GM06990 (cell line): ENCODE results near the gene CCDC57.

Source experiments
- DNase-seq: peaks from one replicate; pipeline ENCODE4 v3.0.0-alpha.2; 2011; ENCODE audit not compliant: insufficient read length; ENCODE audit errors: extremely low read depth
- H3K27me3 ChIP-seq: replicated peaks from 2 replicates; pipeline ENCODE4 v1.6.0; 2011; ENCODE audit warnings: low read length; ENCODE audit not compliant: control insufficient read depth, insufficient read depth
- H3K36me3 ChIP-seq: 2 replicates; pipeline ENCODE4 v1.5.1; 2011; ENCODE audit warnings: low read length; ENCODE audit not compliant: control insufficient read depth, insufficient read depth
- H3K4me3 ChIP-seq: replicated peaks from 2 replicates; pipeline ENCODE4 v1.5.1; 2011; ENCODE audit warnings: low read depth, mild to moderate bottlenecking, control low read depth, low read length
- CTCF ChIP-seq: IDR thresholded peaks from 2 replicates; pipeline ENCODE4 v1.5.1; 2011; ENCODE audit warnings: low read length, control low read depth, mild to moderate bottlenecking, inconsistent platforms; ENCODE audit not compliant: insufficient read depth, poor library complexity, severe bottlenecking

The CCDC57 gene

GRCh38 chr17:82085031-82085861, 127.4 kb downstream of the CCDC57 start:
- no peak overlapping the region for H3K4me3 ChIP-seq
- no peak for TF ChIP-seq CTCF
- no peaks in the 10 kb centered on the region for H3K27me3 ChIP-seq
- DNase-seq, result peak; percentile 12
- H3K36me3 ChIP-seq, result peaks cover 73% of the 10 kb centered on the region

GRCh38 chr17:82084373-82085030, 128.1 kb downstream of the CCDC57 start:
- Histone ChIP-seq H3K27me3 (no peaks in the 10 kb centered on the region), H3K4me3 (no peak overlapping the region), H3K36me3 (peaks cover 70% of the 10 kb centered on the region)
- no peak for TF ChIP-seq CTCF
- no peak for DNase-seq

- no peaks in the 10 kb centered on the region for H3K27me3 ChIP-seq
- peaks cover 68% of the 10 kb centered on the region for H3K36me3 ChIP-seq
- TF ChIP-seq CTCF, result no peak
- no peak for DNase-seq
- H3K4me3 ChIP-seq, result no peak overlapping the region
Observed at GRCh38 chr17:82083533-82084359, 128.9 kb downstream of the CCDC57 start.

- Histone ChIP-seq H3K27me3 (no peaks in the 10 kb centered on the region), H3K36me3 (peaks cover 68% of the 10 kb centered on the region), H3K4me3 (no peak overlapping the region)
- no peak for TF ChIP-seq CTCF
- DNase-seq, result no peak
Observed at GRCh38 chr17:82083009-82083408, 129.6 kb downstream of the CCDC57 start.

GRCh38 chr17:82082456-82082855, 130.2 kb downstream of the CCDC57 start:
- no peak for DNase-seq
- TF ChIP-seq CTCF, result no peak
- peaks cover 64% of the 10 kb centered on the region for H3K36me3 ChIP-seq
- no peak overlapping the region for H3K4me3 ChIP-seq
- H3K27me3 ChIP-seq, result no peaks in the 10 kb centered on the region
